Adrenal gland (tissue), 12 donors: ENCODE measurements around the gene METTL3. TPM values are rescaled to one million over a fixed set of nuclear protein-coding genes. Genes with fewer than 3 reads are reported as not detected.
A peak's percentile ranks its signal among the peaks of the same experiment; 100 is the strongest.

Experiments
- DNase-seq, 7 donors: peaks; one replicate each; pipeline ENCODE4 v3.0.0-alpha.2; 2019 to 2020
- H3K27ac ChIP-seq, 5 donors: fragments of 200-600 bp; sonication (generic) in 4 of 5; 1 replicate in 3 of 5; 2 replicates in 2 of 5; pipeline versions ENCODE4 v1.5.1 to v1.8.0; 2016 to 2020; ENCODE audit warnings: mild to moderate bottlenecking in 1 of 5
- H3K27me3 ChIP-seq: fragments of 200-600 bp; 2 replicates; pipeline ENCODE4 v1.8.0; 2021
- H3K36me3 ChIP-seq, 2 donors: fragments of 200-600 bp; replicated peaks in 1 of 2; 1 replicate in 1 of 2; 2 replicates in 1 of 2; pipeline versions ENCODE4 v1.5.1 to v1.8.0; 2018 to 2022
- H3K4me1 ChIP-seq, 2 donors: fragments of 200-600 bp; replicated peaks in 1 of 2; 1 replicate in 1 of 2; 2 replicates in 1 of 2; pipeline versions ENCODE4 v1.5.1 to v1.8.0; 2018 to 2021
- H3K4me3 ChIP-seq, 4 donors: fragments of 200-600 bp; sonication (generic) in 3 of 4; one replicate each; pipeline ENCODE4 v1.5.1; 2016 to 2018
- H3K9me3 ChIP-seq, 3 donors: fragments of 200-600 bp; sonication (generic) in 1 of 3; replicated peaks in 1 of 3; 1 replicate in 2 of 3; 2 replicates in 1 of 3; pipeline versions ENCODE4 v1.5.1 to v1.8.0; 2016 to 2021
- CTCF ChIP-seq, 6 experiments: fragments of 450-650 bp in 4 of 6; fragments of 200-600 bp in 2 of 6; sonication (generic) in 1 of 6; IDR thresholded peaks; 1 replicate in 5 of 6; 2 replicates in 1 of 6; pipeline versions ENCODE4 v1.5.1 to v1.8.0; 2016 to 2021; ENCODE audit warnings: antibody characterized with exemption in 6 of 6, mild to moderate bottlenecking in 2 of 6, moderate library complexity in 1 of 6
- POLR2A ChIP-seq, 2 donors: fragments of 450-650 bp; IDR thresholded peaks; one replicate each; pipeline ENCODE4 v1.6.1; 2017; ENCODE audit warnings: antibody characterized with exemption in 2 of 2, mild to moderate bottlenecking in 2 of 2, moderate library complexity in 1 of 2
- WGBS, 4 donors: extraction: QIAGEN DNeasy Blood & Tissue Kit in 2 of 4; methylation state at CpG; one replicate each; pipeline versions ENCODE4 v1.1.5 to v1.1.7; 2013 to 2017; 5-methylcytosine and 5-hydroxymethylcytosine counted together
- intact Hi-C, 2 donors: fragments of 100-400 bp; cut with DNase I; formaldehyde crosslinking; loops; one replicate each; pipeline versions ENCODE4 v1.14.1 to v1.15.0; 2022 to 2023
- polyA plus RNA-seq, 3 donors: library from polyadenylated mRNA; stranded (reverse); fragments of 200-250 nt in 2 of 3; fragments of 350-450 nt in 1 of 3; fragmentation: Illumina TruSeq in 1 of 3; extraction: RNeasy Lipid Tissue Mini Kit (QIAGEN cat#74804) in 1 of 3; gene quantifications; one replicate each; pipeline ENCODE4 v1.2.3, GENCODE V29; 2013 to 2014
- total RNA-seq, 9 donors: library from RNA; depleted of rRNA in 4 of 9; stranded (reverse); fragments of >200 nt in 4 of 9; fragments of 120-200 nt in 1 of 9; fragmentation: NEBNext Ultra II Directional in 1 of 9; extraction: Animal tissue kit (Norgen Biotek cat#: 25700) in 1 of 9; gene quantifications; one replicate each; pipeline versions ENCODE4 v1.1.0 to v1.2.4, GENCODE V29; 2013 to 2023
- donor health status: healthy with polysubstance abuse.
- donor health status: Bipolar disorder and iron deficiency.
- donor health status: DM: yes; HTN: yes; CAD: no.
- donor health status: DM: no; HTN: no; CAD: no.
- donor health status: DM: no; HTN: no; CAD: no.
- donor health status: DM: yes; HTN: yes; CAD: no.

METTL3 gene
- total and polyA plus RNA-seq, 12 donors = 30.2 to 81.6 (median 48.9) TPM

- Histone ChIP-seq H3K36me3 (peaks cover 0 to 86% of the 10 kb centered on the region in 2 donors), H3K4me3 (no peak overlapping the region), H3K27ac (no peak overlapping the region), H3K27me3 (no peaks in the 10 kb centered on the region), H3K9me3 (no peaks in the 10 kb centered on the region), H3K4me1 (no peaks in the 10 kb centered on the region)
- TF ChIP-seq POLR2A (IDR thresholded peaks at IDR 0.05) = no peak
- peak; percentile 31 to 60 (median 51) for TF ChIP-seq CTCF (IDR thresholded peaks at IDR 0.05)
- intact Hi-C loops = loop anchor here (5.0 to 10.0 kb wide), 2 partner anchors 56 to 58 kb away; no protein-coding TSS in a partner anchor
- WGBS, 4 donors = 51 to 64% (median 60%) methylated on average over 5 of the region's 5 CpGs
- DNase-seq = peak in 2 of 7 donors; percentile 20 to 27
Measured at GRCh38 chr14:21498540-21499526, 12.3 kb downstream of the METTL3 start.

- TF ChIP-seq CTCF (IDR thresholded peaks at IDR 0.05) (no peak), POLR2A (IDR thresholded peaks at IDR 0.05) (no peak)
- no peak overlapping the region for H3K27ac ChIP-seq
- intact Hi-C loops = loop anchor here (5.0 to 10.0 kb wide), 2 partner anchors 58 to 61 kb away; no protein-coding TSS in a partner anchor
- H3K9me3 ChIP-seq = no peaks in the 10 kb centered on the region
- no peak for DNase-seq
- H3K27me3 ChIP-seq = no peaks in the 10 kb centered on the region
- no peaks in the 10 kb centered on the region for H3K4me1 ChIP-seq
- H3K36me3 ChIP-seq = peaks cover 0 to 90% of the 10 kb centered on the region in 2 donors
- H3K4me3 ChIP-seq = no peak overlapping the region
- WGBS, 4 donors = 89 to 95% (median 94%) methylated on average over 2 of the region's 2 CpGs
Measured at GRCh38 chr14:21496453-21496852, 14.7 kb downstream of the METTL3 start.

GRCh38 chr14:21494902-21495762 lies 16.0 kb downstream of the METTL3 start:
- Histone ChIP-seq H3K36me3 (peaks cover 0 to 91% of the 10 kb centered on the region in 2 donors), H3K27me3 (no peaks in the 10 kb centered on the region), H3K27ac (no peak overlapping the region), H3K4me3 (no peak overlapping the region), H3K9me3 (no peaks in the 10 kb centered on the region), H3K4me1 (no peaks in the 10 kb centered on the region)
- TF ChIP-seq POLR2A (IDR thresholded peaks at IDR 0.05) = no peak
- TF ChIP-seq CTCF (IDR thresholded peaks at IDR 0.05) = no peak
- intact Hi-C loops = loop anchor here (5.0 to 10.0 kb wide), 2 partner anchors 60 to 62 kb away; no protein-coding TSS in a partner anchor
- WGBS, 4 donors = 62 to 92% (median 67%) methylated on average over 2 of the region's 2 CpGs
- no peak for DNase-seq
